ENCODE data around the gene CDC42BPB.
A peak's percentile ranks its signal among the peaks of the same experiment; 100 is the strongest.

Gene CDC42BPB

GRCh38 chr14:103070263-103070885, 13.0 kb upstream of the CDC42BPB start:
- no peak for ATAC-seq
- no peak overlapping the region for H3K27ac Mint-ChIP-seq
- no peak overlapping the region for H3K4me3 Mint-ChIP-seq
- H3K27me3 Mint-ChIP-seq = peaks cover 29% of the 10 kb centered on the region
- H3K36me3 Mint-ChIP-seq = no peaks in the 10 kb centered on the region
- peaks cover 15% of the 10 kb centered on the region for H3K4me1 Mint-ChIP-seq
- H3K9me3 Mint-ChIP-seq = no peaks in the 10 kb centered on the region

GRCh38 chr14:103068351-103069073, 11.2 kb upstream of the CDC42BPB start:
- Mint-ChIP-seq H3K27ac (no peak overlapping the region), H3K9me3 (no peaks in the 10 kb centered on the region), H3K36me3 (no peaks in the 10 kb centered on the region), H3K4me3 (no peak overlapping the region), H3K27me3 (peaks cover 29% of the 10 kb centered on the region), H3K4me1 (peaks cover 3% of the 10 kb centered on the region)
- ATAC-seq = no peak

- Mint-ChIP-seq H3K9me3 (no peaks in the 10 kb centered on the region), H3K36me3 (no peaks in the 10 kb centered on the region), H3K4me1 (no peaks in the 10 kb centered on the region), H3K27ac (no peak overlapping the region), H3K27me3 (peaks cover 29% of the 10 kb centered on the region), H3K4me3 (no peak overlapping the region)
- no peak for ATAC-seq
Measured at GRCh38 chr14:103067231-103067954, 10.0 kb upstream of the CDC42BPB start.

- ATAC-seq = no peak
- no peaks in the 10 kb centered on the region for H3K9me3 Mint-ChIP-seq
Measured at GRCh38 chr14:103066399-103066798, 9.1 kb upstream of the CDC42BPB start.

DNA sequence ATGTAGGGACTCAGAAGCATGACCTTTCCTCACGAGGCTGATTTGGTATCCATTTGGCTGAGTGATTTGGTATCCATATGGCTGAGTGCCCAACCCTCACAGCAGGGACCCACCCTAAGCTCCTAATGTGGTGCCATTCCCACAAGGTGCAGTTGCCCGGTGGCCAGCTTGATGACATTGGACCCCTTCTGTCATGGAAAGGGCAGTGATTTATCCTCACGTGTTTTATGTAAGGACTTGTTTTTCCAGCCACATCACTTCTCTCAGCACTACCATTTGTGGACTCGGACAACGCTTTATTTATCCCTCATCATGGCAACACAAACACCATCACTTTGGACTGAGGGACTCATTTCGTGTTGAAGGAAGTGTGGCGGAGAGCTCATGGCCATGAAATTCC, 8.5 kb upstream of the CDC42BPB start:
- H3K27ac Mint-ChIP-seq = no peak overlapping the region
- no peaks in the 10 kb centered on the region for H3K9me3 Mint-ChIP-seq
- H3K4me1 Mint-ChIP-seq = no peaks in the 10 kb centered on the region
- H3K4me3 Mint-ChIP-seq = no peak overlapping the region
- no peaks in the 10 kb centered on the region for H3K36me3 Mint-ChIP-seq
- ATAC-seq = no peak
- H3K27me3 Mint-ChIP-seq = peaks cover 23% of the 10 kb centered on the region

More at GRCh38 chr14:103066399-103066798, 9.1 kb upstream of the CDC42BPB start:
- peaks cover 28% of the 10 kb centered on the region for H3K27me3 Mint-ChIP-seq
- H3K4me3 Mint-ChIP-seq = no peak overlapping the region
- no peaks in the 10 kb centered on the region for H3K36me3 Mint-ChIP-seq
- H3K4me1 Mint-ChIP-seq = no peaks in the 10 kb centered on the region
- H3K27ac Mint-ChIP-seq = no peak overlapping the region

- no peaks in the 10 kb centered on the region for H3K36me3 Mint-ChIP-seq
- no peaks in the 10 kb centered on the region for H3K4me1 Mint-ChIP-seq
- no peak overlapping the region for H3K4me3 Mint-ChIP-seq
- no peak overlapping the region for H3K27ac Mint-ChIP-seq
- H3K27me3 Mint-ChIP-seq = peaks cover 14% of the 10 kb centered on the region
- H3K9me3 Mint-ChIP-seq = no peaks in the 10 kb centered on the region
- no peak for ATAC-seq
Measured at GRCh38 chr14:103064978-103065377, 7.6 kb upstream of the CDC42BPB start.

- Mint-ChIP-seq H3K27ac (no peak overlapping the region), H3K36me3 (no peaks in the 10 kb centered on the region), H3K4me1 (no peaks in the 10 kb centered on the region), H3K4me3 (no peak overlapping the region), H3K27me3 (peaks cover 9% of the 10 kb centered on the region), H3K9me3 (no peaks in the 10 kb centered on the region)
- no peak for ATAC-seq
Measured at GRCh38 chr14:103064436-103064835, 7.1 kb upstream of the CDC42BPB start.

- Mint-ChIP-seq H3K9me3 (no peaks in the 10 kb centered on the region), H3K4me1 (peaks cover 10% of the 10 kb centered on the region), H3K36me3 (no peaks in the 10 kb centered on the region), H3K27ac (no peak overlapping the region), H3K4me3 (no peak overlapping the region), H3K27me3 (no peaks in the 10 kb centered on the region)
- ATAC-seq = no peak
Measured at GRCh38 chr14:103061482-103061976, 4.2 kb upstream of the CDC42BPB start.

DNA sequence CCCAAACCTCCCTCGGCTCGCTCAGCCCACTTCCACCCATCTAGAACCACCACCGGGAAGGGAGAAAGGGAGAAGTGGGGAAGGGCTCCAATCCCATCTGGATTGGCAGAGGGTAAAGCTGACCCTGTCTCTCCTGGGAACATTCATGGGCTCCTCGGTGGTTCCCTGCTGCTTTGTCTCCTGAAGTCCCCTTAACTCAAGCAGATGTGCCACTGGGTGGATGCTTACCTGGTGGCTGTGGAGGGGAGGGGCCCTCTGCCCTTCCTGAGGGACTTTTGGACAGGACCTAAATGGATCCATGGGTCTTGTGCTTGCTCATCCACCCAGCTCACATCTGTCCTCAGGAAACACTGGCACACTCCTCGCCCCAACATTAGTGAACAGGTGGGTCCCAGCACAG, 2.2 kb upstream of the CDC42BPB start:
- Mint-ChIP-seq H3K4me3 (no peak overlapping the region), H3K9me3 (no peaks in the 10 kb centered on the region), H3K27ac (no peak overlapping the region), H3K4me1 (peaks cover 28% of the 10 kb centered on the region), H3K36me3 (no peaks in the 10 kb centered on the region), H3K27me3 (no peaks in the 10 kb centered on the region)
- no peak for ATAC-seq

GRCh38 chr14:103058164-103059055, 1.1 kb upstream of the CDC42BPB start:
- H3K27ac Mint-ChIP-seq = peak overlapping the region; percentile 20
- no peaks in the 10 kb centered on the region for H3K9me3 Mint-ChIP-seq
- no peaks in the 10 kb centered on the region for H3K36me3 Mint-ChIP-seq
- H3K4me1 Mint-ChIP-seq = peaks cover 34% of the 10 kb centered on the region
- no peak for ATAC-seq
- peak overlapping the region; percentile 67 for H3K4me3 Mint-ChIP-seq
- H3K27me3 Mint-ChIP-seq = no peaks in the 10 kb centered on the region

GRCh38 chr14:103057028-103057371, 349 bp downstream of the CDC42BPB start:
- Mint-ChIP-seq H3K4me3 (no peak overlapping the region), H3K9me3 (no peaks in the 10 kb centered on the region), H3K4me1 (peaks cover 44% of the 10 kb centered on the region), H3K27me3 (no peaks in the 10 kb centered on the region), H3K27ac (no peak overlapping the region), H3K36me3 (no peaks in the 10 kb centered on the region)
- ATAC-seq = peak; percentile 27

DNA sequence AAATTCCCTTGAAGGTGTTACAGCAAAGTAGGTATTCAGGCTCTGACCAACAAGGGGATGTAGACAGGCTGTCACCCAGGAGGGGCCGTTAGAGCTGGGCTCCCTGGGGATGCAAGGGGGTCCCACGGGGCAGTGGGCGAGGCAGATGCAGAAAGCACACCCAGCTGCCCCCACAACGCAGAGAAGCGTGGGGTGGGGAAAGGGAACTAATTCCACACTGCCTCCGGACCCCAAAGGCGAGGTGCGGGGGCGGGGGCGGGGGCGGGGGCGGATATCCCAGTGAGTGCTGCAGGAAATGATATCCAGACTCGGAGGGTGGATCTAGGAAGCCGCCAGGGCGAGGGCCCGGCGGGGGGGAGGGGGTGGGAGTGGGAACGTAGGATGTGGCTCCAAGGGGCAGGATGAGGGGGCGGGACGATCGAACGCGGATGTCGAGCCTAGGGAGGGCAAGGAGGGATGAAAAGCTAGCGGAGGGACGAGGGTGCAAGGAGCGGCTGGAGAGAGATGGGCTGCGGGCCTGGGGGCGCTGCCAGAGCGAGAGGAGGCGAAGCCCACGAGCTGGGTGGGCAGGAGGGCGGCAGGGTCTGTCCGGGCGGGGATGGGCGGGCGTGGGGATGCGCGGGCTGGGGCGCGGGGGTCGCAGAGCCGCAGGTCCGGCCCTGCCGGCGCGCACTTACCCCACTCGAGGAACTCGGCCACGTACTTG, 874 bp downstream of the CDC42BPB start:
- Mint-ChIP-seq H3K27me3 (no peaks in the 10 kb centered on the region), H3K4me1 (peaks cover 44% of the 10 kb centered on the region), H3K9me3 (no peaks in the 10 kb centered on the region), H3K36me3 (no peaks in the 10 kb centered on the region), H3K27ac (peak overlapping the region; percentile 74), H3K4me3 (peak overlapping the region; percentile 91)
- no peak for ATAC-seq

GRCh38 chr14:103055695-103056094, 1.7 kb downstream of the CDC42BPB start:
- no peaks in the 10 kb centered on the region for H3K27me3 Mint-ChIP-seq
- ATAC-seq = no peak
- H3K9me3 Mint-ChIP-seq = no peaks in the 10 kb centered on the region
- peaks cover 44% of the 10 kb centered on the region for H3K4me1 Mint-ChIP-seq
- no peaks in the 10 kb centered on the region for H3K36me3 Mint-ChIP-seq
- H3K4me3 Mint-ChIP-seq = peak overlapping the region; percentile 91
- peak overlapping the region; percentile 74 for H3K27ac Mint-ChIP-seq

GRCh38 chr14:103052407-103052806, 4.9 kb downstream of the CDC42BPB start:
- no peaks in the 10 kb centered on the region for H3K36me3 Mint-ChIP-seq
- H3K4me1 Mint-ChIP-seq = peaks cover 35% of the 10 kb centered on the region
- no peaks in the 10 kb centered on the region for H3K27me3 Mint-ChIP-seq
- H3K27ac Mint-ChIP-seq = no peak overlapping the region
- ATAC-seq = no peak
- H3K9me3 Mint-ChIP-seq = no peaks in the 10 kb centered on the region
- no peak overlapping the region for H3K4me3 Mint-ChIP-seq

Data from stimulated activated memory B cell treated with anti-CD40 and anti-IgM and Interleukin-4, amounts not matched to agents 10 μg/mL and 1 μg/mL and 100 μg/mL, for 72 hours (primary cell).